Measurements from ENCODE around the gene DRD1.
"Not testable (repeated sequence)": the region's sequence is repeated elsewhere in the genome, so short reads cannot be mapped to it uniquely, and the experiment has no call there.

Gene DRD1

DNA sequence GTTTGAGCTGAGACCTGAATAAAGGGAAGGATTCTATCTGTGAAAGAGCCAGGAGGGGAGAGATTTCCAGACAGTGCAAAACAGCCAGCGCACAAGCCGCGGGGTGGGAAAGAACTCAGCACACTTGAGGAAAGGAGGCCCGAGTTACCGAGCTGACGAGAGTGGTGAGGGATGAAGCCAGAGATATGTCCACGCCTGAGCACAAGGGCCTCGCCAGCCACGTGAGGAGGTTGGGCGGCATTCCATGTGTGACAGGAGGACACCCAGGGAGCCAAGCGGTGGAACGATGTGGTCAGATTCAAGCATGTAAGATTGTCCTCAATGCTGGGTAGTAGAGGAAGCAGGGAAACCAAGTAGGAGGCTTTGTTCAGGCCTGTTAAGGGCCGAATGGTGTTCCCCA, 17.4 kb upstream of the DRD1 start:
- Mint-ChIP-seq H3K4me3 (no peak overlapping the region), H3K9me3 (no peaks in the 10 kb centered on the region), H3K4me1 (peaks cover 8% of the 10 kb centered on the region), H3K27ac (no peak overlapping the region), H3K36me3 (no peaks in the 10 kb centered on the region), H3K27me3 (peaks cover 24% of the 10 kb centered on the region)
- CTCF ChIA-PET: interaction anchor here (1.1 to 1.2 kb wide), 3 partner anchors 9 to 200 kb away, joined by 3 read pairs; no protein-coding TSS in a partner anchor
- DNase-seq: no peak

DNA sequence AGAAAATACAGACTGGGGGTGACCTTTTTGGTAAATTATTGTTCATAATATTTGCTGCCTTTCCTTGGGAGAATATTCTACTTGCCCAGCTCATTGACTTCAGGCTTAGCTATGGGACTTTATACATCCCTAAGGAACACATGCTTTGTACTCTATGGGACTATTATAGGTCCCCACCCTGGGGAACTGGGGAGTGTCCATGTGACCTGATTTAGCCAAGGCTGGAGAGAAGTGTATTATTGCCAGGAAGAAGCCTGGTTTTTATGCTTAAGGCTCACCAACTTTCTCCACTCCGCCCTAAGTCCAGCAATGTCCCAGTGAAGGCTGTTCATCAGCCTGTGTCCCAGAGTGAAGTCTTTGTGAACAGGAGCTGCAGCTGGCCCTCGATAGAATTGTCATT, 16.6 kb upstream of the DRD1 start:
- no peak overlapping the region for H3K27ac Mint-ChIP-seq
- no peak for DNase-seq
- peaks cover 8% of the 10 kb centered on the region for H3K4me1 Mint-ChIP-seq
- H3K36me3 Mint-ChIP-seq: no peaks in the 10 kb centered on the region
- CTCF ChIA-PET: interaction anchor here (0.6 to 1.2 kb wide), 4 partner anchors 8 to 265 kb away, joined by 3 read pairs; no protein-coding TSS in a partner anchor
- H3K9me3 Mint-ChIP-seq: no peaks in the 10 kb centered on the region
- no peak overlapping the region for H3K4me3 Mint-ChIP-seq
- peaks cover 28% of the 10 kb centered on the region for H3K27me3 Mint-ChIP-seq

DNA sequence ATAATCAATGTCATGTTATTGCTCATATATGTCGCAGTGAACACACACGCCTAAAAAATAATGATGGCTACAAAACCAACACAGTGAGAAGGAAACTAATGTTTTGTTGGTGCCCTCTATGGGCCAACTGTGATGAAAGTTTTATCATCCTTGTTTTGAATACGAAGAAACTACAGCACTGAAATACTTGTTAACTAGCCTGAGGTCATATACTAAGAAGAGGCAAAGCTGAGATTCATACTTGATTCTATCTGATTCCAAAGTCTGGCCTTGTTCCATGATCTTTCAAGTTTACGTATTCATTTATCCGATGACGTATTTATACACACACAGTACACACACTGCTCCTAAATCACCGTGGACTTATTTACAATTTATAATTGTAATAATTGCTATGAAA, 16.1 kb upstream of the DRD1 start:
- no peak overlapping the region for H3K27ac Mint-ChIP-seq
- H3K4me1 Mint-ChIP-seq: peaks cover 8% of the 10 kb centered on the region
- DNase-seq: no peak
- H3K27me3 Mint-ChIP-seq: peaks cover 30% of the 10 kb centered on the region
- CTCF ChIA-PET: interaction anchor here (1.1 to 1.2 kb wide), 2 partner anchors 8 to 199 kb away, joined by 3 read pairs; no protein-coding TSS in a partner anchor
- H3K4me3 Mint-ChIP-seq: no peak overlapping the region
- H3K9me3 Mint-ChIP-seq: no peaks in the 10 kb centered on the region
- no peaks in the 10 kb centered on the region for H3K36me3 Mint-ChIP-seq

DNA sequence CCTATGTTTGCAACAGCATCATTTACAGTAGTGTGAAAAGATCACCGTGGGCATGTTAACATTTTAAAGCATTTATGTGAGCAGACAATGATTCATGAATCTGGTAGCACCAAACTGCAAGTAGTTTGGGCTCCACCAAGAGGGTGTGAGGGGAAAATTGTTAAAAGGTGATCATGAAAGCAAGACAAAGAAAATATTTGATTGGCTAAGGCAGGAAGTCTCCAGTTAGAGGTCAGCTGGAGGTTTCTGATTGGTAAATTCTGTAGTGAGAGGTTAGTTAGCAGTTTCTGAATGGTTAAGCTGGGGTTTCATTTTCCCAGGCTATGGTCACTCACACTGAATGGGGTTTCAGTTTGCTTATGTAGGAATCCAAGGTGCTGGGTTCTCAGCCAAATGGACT, 13.5 kb upstream of the DRD1 start:
- Mint-ChIP-seq H3K4me1 (peaks cover 2% of the 10 kb centered on the region), H3K27me3 (peaks cover 34% of the 10 kb centered on the region), H3K4me3 (no peak overlapping the region), H3K9me3 (no peaks in the 10 kb centered on the region), H3K36me3 (no peaks in the 10 kb centered on the region), H3K27ac (no peak overlapping the region)
- CTCF ChIA-PET: interaction anchor here (1.0 to 2.1 kb wide), 2 partner anchors 13 to 505 kb away, joined by 3 to 6 read pairs; partner anchors contain the start of gene DRD1
- DNase-seq: no peak

DNA sequence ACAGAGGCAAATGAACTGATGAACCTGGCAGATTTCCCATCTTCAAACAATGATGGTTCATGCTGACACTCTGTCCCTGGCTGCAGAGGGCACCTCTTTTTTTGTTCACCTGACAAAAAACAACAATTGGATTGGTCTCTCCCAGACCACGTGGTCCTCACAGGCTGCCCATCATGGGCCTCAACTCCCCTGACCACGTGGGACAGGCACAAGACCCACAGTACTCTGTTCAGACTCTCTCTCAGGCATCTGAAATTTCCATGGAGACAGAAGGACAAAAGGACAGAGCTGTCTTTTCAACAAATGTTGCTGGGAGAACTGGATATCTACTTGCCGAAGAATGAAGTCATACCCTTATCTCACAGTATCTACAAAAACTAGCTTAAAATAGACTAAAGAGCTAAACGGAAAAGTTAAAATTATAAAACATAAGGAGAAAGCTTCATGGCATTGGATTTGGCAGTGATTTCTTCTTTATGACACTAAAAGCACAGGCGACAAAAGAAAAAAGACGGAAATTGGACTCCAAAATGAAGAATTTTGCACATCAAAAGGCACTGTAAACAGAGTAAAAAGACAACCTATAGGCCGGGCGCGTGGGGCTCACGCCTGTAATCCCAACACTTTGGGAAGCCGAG, 12.2 kb upstream of the DRD1 start:
- H3K4me1 Mint-ChIP-seq: peaks cover 2% of the 10 kb centered on the region
- H3K27me3 Mint-ChIP-seq: peaks cover 41% of the 10 kb centered on the region
- H3K9me3 Mint-ChIP-seq: no peaks in the 10 kb centered on the region
- no peak overlapping the region for H3K4me3 Mint-ChIP-seq
- CTCF ChIA-PET: interaction anchor here (1.1 to 1.4 kb wide), 2 partner anchors 9 to 546 kb away, joined by 3 to 6 read pairs; no protein-coding TSS in a partner anchor
- no peak for DNase-seq
- H3K36me3 Mint-ChIP-seq: no peaks in the 10 kb centered on the region
- no peak overlapping the region for H3K27ac Mint-ChIP-seq

DNA sequence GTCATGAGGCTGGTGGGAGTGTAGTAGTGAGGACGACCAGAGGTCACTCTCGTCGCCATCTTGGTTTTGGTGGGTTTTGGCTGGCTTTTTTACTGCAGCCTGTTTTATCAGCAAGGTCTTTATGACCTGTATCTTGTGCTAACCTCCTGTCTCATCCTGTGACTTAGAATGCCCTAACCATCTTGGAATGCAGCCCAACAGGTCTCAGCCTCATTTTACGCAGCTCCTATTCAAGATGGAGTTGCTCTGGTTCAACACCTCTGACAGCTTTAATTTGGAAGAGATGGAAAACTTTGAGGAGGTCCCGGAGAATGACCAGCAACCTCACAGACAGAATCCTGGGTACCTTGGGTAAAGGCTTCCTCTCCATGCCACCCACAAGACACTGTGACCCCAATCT, 10.4 kb upstream of the DRD1 start:
- not testable (repeated sequence) for DNase-seq, H3K36me3 Mint-ChIP-seq, H3K27ac Mint-ChIP-seq, H3K4me1 Mint-ChIP-seq, H3K4me3 Mint-ChIP-seq, H3K9me3 Mint-ChIP-seq
- CTCF ChIA-PET: interaction anchor here (1.4 kb wide), 1 partner anchor 10 kb away, joined by 5 read pairs; no protein-coding TSS in a partner anchor
- H3K27me3 Mint-ChIP-seq: peaks cover 54% of the 10 kb centered on the region

DNA sequence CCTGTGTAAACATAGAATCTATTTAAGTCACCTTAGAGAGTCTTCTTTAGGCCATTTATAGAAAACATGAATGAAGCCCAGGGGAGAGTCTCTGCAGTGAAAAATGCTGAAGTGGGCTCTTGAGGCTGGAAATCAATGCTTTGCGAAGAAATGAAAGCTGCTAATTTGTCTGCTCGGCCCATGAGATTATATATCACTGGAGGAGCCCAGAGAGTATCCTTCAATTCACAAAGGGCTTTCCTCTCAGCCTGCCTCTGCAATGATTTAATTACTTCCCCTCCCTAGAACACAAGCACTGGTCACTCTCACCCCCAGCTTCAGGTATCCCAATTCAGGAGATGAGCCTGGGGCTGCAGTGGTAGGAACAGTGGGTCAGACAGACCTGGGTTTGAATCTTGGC, 8.2 kb upstream of the DRD1 start:
- CTCF ChIA-PET: interaction anchor here (1.4 to 3.1 kb wide), 2 partner anchors 9 to 13 kb away, joined by 3 to 10 read pairs; no protein-coding TSS in a partner anchor

DNA sequence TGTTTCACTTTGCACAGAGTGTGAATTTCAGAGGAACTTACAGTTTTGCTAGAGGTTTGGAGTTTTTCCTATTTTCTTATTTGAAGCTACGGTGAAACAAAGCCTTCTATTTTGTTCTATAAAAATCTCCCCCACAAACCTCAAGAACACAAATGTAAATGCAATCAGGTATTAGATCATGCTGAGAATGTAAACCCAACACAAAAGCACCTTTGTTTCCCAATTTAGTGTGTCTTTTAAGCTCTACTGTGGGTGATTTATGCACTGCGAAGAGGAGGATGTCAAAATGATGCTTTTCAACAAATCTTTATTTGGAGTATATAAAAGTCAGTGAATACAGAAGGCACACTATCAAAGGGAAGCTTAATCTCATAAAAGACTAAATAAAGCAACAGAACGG, 4.3 kb upstream of the DRD1 start:
- no peak overlapping the region for H3K27ac Mint-ChIP-seq
- H3K27me3 Mint-ChIP-seq: peaks cover 83% of the 10 kb centered on the region
- H3K4me1 Mint-ChIP-seq: peaks cover 7% of the 10 kb centered on the region

More for the DNA sequence above, 8.2 kb upstream of the DRD1 start:
- no peak overlapping the region for H3K4me3 Mint-ChIP-seq
- H3K4me1 Mint-ChIP-seq: no peaks in the 10 kb centered on the region
- no peaks in the 10 kb centered on the region for H3K36me3 Mint-ChIP-seq
- H3K27ac Mint-ChIP-seq: no peak overlapping the region
- DNase-seq: no peak
- peaks cover 58% of the 10 kb centered on the region for H3K27me3 Mint-ChIP-seq
- H3K9me3 Mint-ChIP-seq: no peaks in the 10 kb centered on the region

DNA sequence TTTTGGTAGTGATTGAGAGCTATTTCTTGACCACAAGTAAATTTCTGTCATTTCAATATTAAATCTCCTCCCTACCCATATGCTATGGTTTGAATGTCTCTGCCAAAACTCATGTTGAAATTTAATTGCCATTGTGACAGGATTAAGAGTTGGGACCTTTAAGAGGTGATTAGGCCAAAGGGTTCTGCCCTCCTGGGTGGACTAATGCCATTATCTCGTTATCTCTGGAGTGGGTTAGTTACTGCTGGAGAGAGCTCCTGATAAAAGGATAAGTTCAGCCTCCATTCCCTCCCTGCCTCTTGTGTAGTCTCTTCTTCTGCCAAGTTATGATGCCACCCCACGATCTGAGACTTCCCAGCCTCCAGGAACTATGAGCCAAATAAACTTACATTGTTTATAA, 3.6 kb upstream of the DRD1 start:
- peaks cover 83% of the 10 kb centered on the region for H3K27me3 Mint-ChIP-seq
- CTCF ChIA-PET: interaction anchor here (2.0 kb wide), 1 partner anchor 16 kb away, joined by 5 read pairs; no protein-coding TSS in a partner anchor
- H3K27ac Mint-ChIP-seq: no peak overlapping the region
- H3K9me3 Mint-ChIP-seq: no peaks in the 10 kb centered on the region
- DNase-seq: no peak
- H3K4me1 Mint-ChIP-seq: peaks cover 7% of the 10 kb centered on the region
- no peaks in the 10 kb centered on the region for H3K36me3 Mint-ChIP-seq
- no peak overlapping the region for H3K4me3 Mint-ChIP-seq

More for the DNA sequence above, 4.3 kb upstream of the DRD1 start:
- DNase-seq: no peak
- Mint-ChIP-seq H3K9me3 (no peaks in the 10 kb centered on the region), H3K4me3 (no peak overlapping the region), H3K36me3 (no peaks in the 10 kb centered on the region)
- CTCF ChIA-PET: interaction anchor here (2.0 kb wide), 1 partner anchor 15 kb away, joined by 5 read pairs; no protein-coding TSS in a partner anchor

DNA sequence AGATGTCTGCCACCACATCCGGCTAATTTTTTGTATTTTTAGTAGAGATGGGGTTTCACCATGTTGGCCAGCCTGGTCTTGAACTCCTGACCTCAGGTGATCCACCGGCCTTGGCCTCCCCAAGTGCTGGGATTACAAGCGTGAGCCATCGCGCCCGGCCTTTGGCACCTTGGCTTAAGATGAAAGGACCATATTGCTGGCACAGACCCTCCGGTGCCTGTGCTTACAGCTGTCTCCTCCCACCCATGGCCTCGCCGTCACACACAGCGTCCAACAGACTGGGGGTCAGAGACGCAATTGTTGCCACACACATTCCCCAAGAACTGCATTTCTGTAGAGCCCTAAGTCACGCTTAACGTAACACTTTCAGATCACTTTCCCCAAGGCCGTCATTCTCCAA, 2.4 kb upstream of the DRD1 start:
- H3K9me3 Mint-ChIP-seq, DNase-seq, H3K36me3 Mint-ChIP-seq, H3K27ac Mint-ChIP-seq, H3K4me1 Mint-ChIP-seq, H3K4me3 Mint-ChIP-seq: not testable (repeated sequence)
- CTCF ChIA-PET: interaction anchor here (1.5 kb wide), 1 partner anchor 18 kb away, joined by 6 read pairs; no protein-coding TSS in a partner anchor
- peaks cover 83% of the 10 kb centered on the region for H3K27me3 Mint-ChIP-seq

DNA sequence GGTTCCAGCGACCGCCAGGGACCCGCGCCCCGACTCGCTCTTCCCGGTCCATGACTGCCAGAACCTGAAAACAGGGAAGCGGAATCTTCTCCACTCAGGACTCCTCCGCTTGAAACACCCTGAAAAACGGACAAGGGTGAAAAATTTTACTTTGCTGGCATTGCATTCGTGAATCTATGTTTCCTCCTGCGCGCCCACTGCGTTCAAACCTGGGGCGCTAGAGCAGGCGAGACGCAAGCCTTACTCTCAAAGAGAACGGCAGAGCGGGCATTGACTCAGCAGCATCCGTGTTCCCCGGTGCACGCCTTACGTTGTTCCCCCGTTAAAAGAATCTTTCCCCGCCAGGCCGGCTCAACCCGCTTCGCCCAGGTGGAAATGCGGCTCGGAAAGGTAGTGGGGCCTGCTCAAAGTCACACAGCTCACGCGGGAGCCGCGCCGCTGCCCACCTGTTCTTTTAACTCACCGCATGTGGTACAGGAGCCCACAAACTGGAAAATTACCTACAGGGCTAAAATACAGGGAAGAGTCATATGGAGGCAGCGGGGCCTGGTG, 999 bp upstream of the DRD1 start:
- Mint-ChIP-seq H3K4me3 (peak overlapping the region; percentile 31), H3K4me1 (peaks cover 7% of the 10 kb centered on the region), H3K27me3 (peaks cover 76% of the 10 kb centered on the region), H3K36me3 (no peaks in the 10 kb centered on the region), H3K9me3 (no peaks in the 10 kb centered on the region), H3K27ac (no peak overlapping the region)
- no peak for DNase-seq
- CTCF ChIA-PET: interaction anchor here (0.7 to 1.9 kb wide), 5 partner anchors 13 to 504 kb away, joined by 3 to 6 read pairs (median 6); no protein-coding TSS in a partner anchor

DNA sequence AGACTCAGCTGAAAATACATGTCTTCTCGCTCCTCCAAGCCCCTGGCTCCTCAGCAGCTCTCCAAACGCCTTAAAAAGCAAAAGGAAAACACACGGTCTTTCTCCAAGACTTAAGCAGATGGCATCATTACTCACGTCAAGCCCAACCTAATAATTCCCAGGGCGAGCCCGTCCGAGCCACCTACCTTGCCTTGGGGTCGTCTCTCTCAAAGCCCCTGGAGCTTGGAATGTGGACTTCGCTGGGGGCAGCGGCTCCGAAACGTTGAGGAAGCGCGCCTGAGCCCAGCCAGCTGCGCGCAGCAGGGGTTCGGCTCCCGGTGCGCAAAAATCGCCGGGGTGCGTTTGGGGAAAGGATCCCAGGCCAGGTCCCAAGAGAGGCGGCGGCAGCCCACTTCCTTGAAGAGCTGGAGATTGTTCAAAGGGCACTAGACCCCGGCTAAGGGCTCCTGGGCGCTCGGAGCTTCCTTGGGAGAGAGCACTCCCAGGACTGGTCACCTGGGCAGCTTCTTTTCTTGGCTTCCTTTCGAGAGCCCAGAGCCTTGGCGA, 395 bp downstream of the DRD1 start:
- H3K36me3 Mint-ChIP-seq: no peaks in the 10 kb centered on the region
- no peak overlapping the region for H3K4me3 Mint-ChIP-seq
- CTCF ChIA-PET: interaction anchor here (1.2 to 1.9 kb wide), 3 partner anchors 14 to 490 kb away, joined by 3 to 6 read pairs (median 6); no protein-coding TSS in a partner anchor
- no peaks in the 10 kb centered on the region for H3K9me3 Mint-ChIP-seq
- no peak overlapping the region for H3K27ac Mint-ChIP-seq
- DNase-seq: no peak
- H3K4me1 Mint-ChIP-seq: peaks cover 7% of the 10 kb centered on the region
- peaks cover 74% of the 10 kb centered on the region for H3K27me3 Mint-ChIP-seq

DNA sequence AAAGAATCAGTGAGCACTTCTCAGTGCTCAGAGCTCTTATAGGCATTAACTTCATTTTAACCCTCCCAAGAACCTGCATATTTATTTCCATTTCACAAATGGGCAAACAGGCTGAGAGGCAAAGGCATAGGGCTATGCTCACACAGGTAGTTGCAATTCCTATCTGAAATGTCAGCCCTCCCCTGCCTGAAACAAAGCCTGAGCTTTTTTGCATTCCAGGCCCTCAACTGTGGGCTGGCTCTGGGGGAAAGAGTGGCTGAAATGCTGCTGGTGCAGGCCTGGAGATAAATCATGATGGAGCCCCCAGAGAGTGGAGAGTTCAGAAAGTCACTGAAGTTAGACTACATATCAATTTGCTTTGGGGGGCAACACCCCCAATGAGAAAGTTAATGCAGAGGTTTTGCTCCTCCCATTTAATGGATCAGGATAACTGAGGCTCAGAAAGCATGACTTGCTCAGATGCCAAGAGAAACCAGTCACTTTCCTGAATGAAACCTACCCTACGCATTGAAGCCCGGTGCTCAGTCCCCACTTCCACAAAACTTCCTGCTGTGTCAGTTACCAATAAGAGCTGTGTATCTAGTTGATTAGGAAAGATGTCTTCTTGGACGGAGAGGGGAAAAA, 5.6 kb downstream of the DRD1 start:
- Mint-ChIP-seq H3K4me3 (no peak overlapping the region), H3K27ac (no peak overlapping the region), H3K4me1 (no peaks in the 10 kb centered on the region), H3K36me3 (no peaks in the 10 kb centered on the region), H3K27me3 (peaks cover 48% of the 10 kb centered on the region), H3K9me3 (no peaks in the 10 kb centered on the region)
- no peak for DNase-seq
- CTCF ChIA-PET: no interaction called here

DNA sequence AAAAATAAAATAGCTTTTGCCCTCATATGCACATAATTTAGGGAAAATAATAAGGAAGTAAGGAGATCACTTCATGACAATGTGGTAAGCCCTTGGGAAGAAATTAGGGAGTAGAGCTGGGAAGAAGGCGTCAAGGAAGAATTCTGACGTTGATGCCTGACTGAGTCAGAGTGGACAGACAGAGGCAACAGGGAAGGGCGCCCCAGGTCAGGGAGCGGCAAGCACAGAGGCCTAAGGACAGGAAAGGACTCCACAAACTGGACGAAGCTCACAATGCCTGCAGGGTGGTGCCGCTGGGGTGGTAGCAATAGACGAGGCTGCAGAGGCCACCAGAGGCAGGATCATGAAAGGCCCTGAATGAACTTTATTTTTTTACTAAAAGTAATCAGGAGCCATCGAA, 7.6 kb downstream of the DRD1 start:
- DNase-seq: no peak
- CTCF ChIA-PET: interaction anchor here (0.6 kb wide), 1 partner anchor 429 kb away, joined by 3 read pairs; no protein-coding TSS in a partner anchor
- no peaks in the 10 kb centered on the region for H3K4me1 Mint-ChIP-seq
- H3K27ac Mint-ChIP-seq: no peak overlapping the region
- H3K4me3 Mint-ChIP-seq: no peak overlapping the region
- H3K36me3 Mint-ChIP-seq: no peaks in the 10 kb centered on the region
- H3K27me3 Mint-ChIP-seq: peaks cover 28% of the 10 kb centered on the region
- H3K9me3 Mint-ChIP-seq: no peaks in the 10 kb centered on the region
